Measurements from ENCODE around the gene MDFIC. TPM values are rescaled to one million over a fixed set of nuclear protein-coding genes. Genes with fewer than 3 reads are reported as not detected.

MDFIC gene
- total and polyA plus RNA-seq, 2 experiments from 2014 or later: 3.0 to 5.2 TPM

GRCh38 chr7:115047958-115048720, 126.2 kb downstream of the MDFIC start (continued):
- no peak for TF ChIP-seq ZNF462 (CRISPR knock-in tag; IDR thresholded peaks at IDR 0.05)

GRCh38 chr7:115052706-115053105, 130.8 kb downstream of the MDFIC start:
- peaks cover 6% of the 10 kb centered on the region; the same call in 2 of the 3 replicates for H3K9me3 Mint-ChIP-seq
- Histone ChIP-seq H3K4me2 (no peak overlapping the region), H3F3A (replicated peaks; ENCODE audit: low read depth) (no peaks in the 10 kb centered on the region), H3K79me2 (replicated peaks; ENCODE audit: insufficient read depth) (no peaks in the 10 kb centered on the region), H2AFZ (no peak overlapping the region), H3K36me3 (ENCODE audit: insufficient read depth) (no peaks in the 10 kb centered on the region), H3K9me2 (ENCODE audit: insufficient read depth) (no peaks in the 10 kb centered on the region), H4K20me1 (replicated peaks; ENCODE audit: insufficient read depth) (no peaks in the 10 kb centered on the region), H3K4me1 (ENCODE audit: insufficient read depth) (no peaks in the 10 kb centered on the region), H3K27ac (ENCODE audit: low read depth) (no peak overlapping the region), H3K4me3 (no peak overlapping the region), H3K27me3 (ENCODE audit: insufficient read depth) (no peaks in the 10 kb centered on the region)
- H3K27ac Mint-ChIP-seq: no peak overlapping the region
- H3K36me3 Mint-ChIP-seq (ENCODE audit: low read depth): no peaks in the 10 kb centered on the region; the same call in 2 of the 3 replicates
- DNase-seq (ENCODE audit: low spot score) (peak; percentile 50), ATAC-seq (peak; percentile 52)
- no peak for TF ChIP-seq ZNF462 (CRISPR knock-in tag; IDR thresholded peaks at IDR 0.05)
- TF ChIP-seq CTCF (conservative IDR thresholded peaks at IDR 0.05; ENCODE audit: low read depth in 2 of 2): peak; percentile 20 to 32; a peak in 2 of 4 replicates
- H3K27me3 Mint-ChIP-seq (ENCODE audit: insufficient read depth, low read depth, poor library complexity): no peaks in the 10 kb centered on the region
- no peak overlapping the region for H3K4me3 Mint-ChIP-seq
- H3K4me1 Mint-ChIP-seq: peaks cover 3% of the 10 kb centered on the region; the same call in 1 of the 3 replicates
